ENCODE results near the gene TTLL12. TPM values are rescaled to one million over a fixed set of nuclear protein-coding genes. Genes with fewer than 3 reads are reported as not detected.

The TTLL12 gene
- total and polyA plus RNA-seq, 2 donors from 2014 or later, result 11.5 to 26.3 TPM

DNA sequence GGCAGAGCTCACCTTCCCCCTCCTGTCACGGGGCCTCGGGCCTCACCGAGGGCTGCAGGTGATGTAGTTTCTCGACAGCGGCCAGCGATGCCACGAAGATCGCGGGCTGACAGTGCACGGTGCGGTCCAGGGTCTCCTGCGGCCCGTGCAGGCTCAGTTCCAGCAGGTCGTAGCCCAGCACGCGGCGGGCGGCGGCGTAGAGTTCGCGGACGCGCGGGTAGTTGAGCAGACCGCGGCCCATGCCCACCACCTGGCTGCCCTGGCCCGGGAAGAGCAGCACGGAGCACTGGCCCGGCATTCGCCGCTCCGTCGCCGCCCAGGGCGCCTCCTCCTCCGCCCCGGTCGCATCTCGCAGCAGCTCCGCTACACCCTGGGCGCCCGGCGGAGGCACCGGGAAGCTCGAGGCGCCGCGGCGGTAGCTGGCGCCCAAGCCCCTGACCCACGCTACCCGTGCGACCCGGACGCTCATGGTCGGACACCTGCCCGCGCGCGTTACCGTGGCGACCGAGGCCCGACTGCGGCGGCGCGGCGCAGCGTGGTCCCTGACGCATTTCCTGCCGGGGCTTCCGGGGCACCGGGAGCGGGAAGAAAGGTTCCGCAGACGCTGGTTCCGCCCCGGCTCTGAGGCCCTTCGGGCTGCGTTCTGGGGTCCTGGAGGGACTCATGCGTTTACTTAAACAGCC, 43.9 kb downstream of the TTLL12 start, which contains the start of gene MCAT:
Gene MCAT, minus strand, starts transcription at position 519 of the 683 bp plus-strand sequence. Its CDS starts 50 bp downstream, at position 469.
- TF ChIP-seq, protein P1, sequence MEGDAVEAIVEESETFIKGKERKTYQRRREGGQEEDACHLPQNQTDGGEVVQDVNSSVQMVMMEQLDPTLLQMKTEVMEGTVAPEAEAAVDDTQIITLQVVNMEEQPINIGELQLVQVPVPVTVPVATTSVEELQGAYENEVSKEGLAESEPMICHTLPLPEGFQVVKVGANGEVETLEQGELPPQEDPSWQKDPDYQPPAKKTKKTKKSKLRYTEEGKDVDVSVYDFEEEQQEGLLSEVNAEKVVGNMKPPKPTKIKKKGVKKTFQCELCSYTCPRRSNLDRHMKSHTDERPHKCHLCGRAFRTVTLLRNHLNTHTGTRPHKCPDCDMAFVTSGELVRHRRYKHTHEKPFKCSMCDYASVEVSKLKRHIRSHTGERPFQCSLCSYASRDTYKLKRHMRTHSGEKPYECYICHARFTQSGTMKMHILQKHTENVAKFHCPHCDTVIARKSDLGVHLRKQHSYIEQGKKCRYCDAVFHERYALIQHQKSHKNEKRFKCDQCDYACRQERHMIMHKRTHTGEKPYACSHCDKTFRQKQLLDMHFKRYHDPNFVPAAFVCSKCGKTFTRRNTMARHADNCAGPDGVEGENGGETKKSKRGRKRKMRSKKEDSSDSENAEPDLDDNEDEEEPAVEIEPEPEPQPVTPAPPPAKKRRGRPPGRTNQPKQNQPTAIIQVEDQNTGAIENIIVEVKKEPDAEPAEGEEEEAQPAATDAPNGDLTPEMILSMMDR (IDR thresholded peaks at IDR 0.05; ENCODE audit: borderline replicate concordance, extremely low read depth, insufficient read depth), result no peak
- Histone ChIP-seq H3K36me3 (ENCODE audit: control insufficient read depth in 2 of 3, insufficient read depth in 3 of 3, low read length in 3 of 3) (peaks cover 6 to 12% (median 8%) of the 10 kb centered on the region in 3 donors), H3K27ac (ENCODE audit: low read depth in 2 of 2, low read length in 2 of 2) (peak within 1 kb of the TSS; percentile 43 to 78), H3K4me3 (ENCODE audit: low read length in 3 of 3) (peak within 1 kb of the TSS; percentile 67 to 90 (median 86)), H3K9me3 (ENCODE audit: control insufficient read depth in 2 of 3, insufficient read depth in 1 of 3, low read length in 3 of 3) (no peaks in the 10 kb centered on the region), H3K4me1 (ENCODE audit: control insufficient read depth in 2 of 3, insufficient read depth in 2 of 3, low read depth in 1 of 3, low read length in 3 of 3) (peaks cover 0 to 9% (median 8%) of the 10 kb centered on the region in 3 donors), H3K27me3 (ENCODE audit: control insufficient read depth, insufficient read depth, low read length) (no peaks in the 10 kb centered on the region), H3K9ac (ENCODE audit: low read length in 3 of 3) (peak within 1 kb of the TSS; percentile 26 to 80 (median 49))
- FAIRE-seq (no peak), DNase-seq (peak; percentile 84 to 95 (median 88))
- intact Hi-C loops (cut with DNase I), result no loop called here

- peak overlapping the region in 1 of 2 donors; percentile 34 for H3K27ac ChIP-seq (ENCODE audit: low read depth in 2 of 2, low read length in 2 of 2)
- H3K36me3 ChIP-seq (ENCODE audit: control insufficient read depth in 2 of 3, insufficient read depth in 3 of 3, low read length in 3 of 3), result peaks cover 8 to 51% (median 21%) of the 10 kb centered on the region in 3 donors
- no peak for FAIRE-seq
Observed at GRCh38 chr22:43136801-43137200, 50.1 kb downstream of the TTLL12 start.

GRCh38 chr22:43136255-43136654, 50.7 kb downstream of the TTLL12 start:
- TF ChIP-seq, protein P1 (IDR thresholded peaks at IDR 0.05; ENCODE audit: borderline replicate concordance, extremely low read depth, insufficient read depth), result peak; percentile 39
- no peaks in the 10 kb centered on the region for H3K9me3 ChIP-seq (ENCODE audit: control insufficient read depth in 2 of 3, insufficient read depth in 1 of 3, low read length in 3 of 3)
- DNase-seq (peak in 2 of 5 donors; percentile 29 to 46), FAIRE-seq (no peak)
- no peaks in the 10 kb centered on the region for H3K27me3 ChIP-seq (ENCODE audit: control insufficient read depth, insufficient read depth, low read length)
- peaks cover 0 to 7% (median 6%) of the 10 kb centered on the region in 3 donors for H3K4me1 ChIP-seq (ENCODE audit: control insufficient read depth in 2 of 3, insufficient read depth in 2 of 3, low read depth in 1 of 3, low read length in 3 of 3)
- no peak overlapping the region for H3K4me3 ChIP-seq (ENCODE audit: low read length in 3 of 3)
- peaks cover 8 to 51% (median 21%) of the 10 kb centered on the region in 3 donors for H3K36me3 ChIP-seq (ENCODE audit: control insufficient read depth in 2 of 3, insufficient read depth in 3 of 3, low read length in 3 of 3)
- no peak overlapping the region for H3K27ac ChIP-seq (ENCODE audit: low read depth in 2 of 2, low read length in 2 of 2)
- H3K9ac ChIP-seq (ENCODE audit: low read length in 3 of 3), result no peak overlapping the region
- intact Hi-C loops (cut with DNase I), result no loop called here

More at GRCh38 chr22:43136801-43137200, 50.1 kb downstream of the TTLL12 start:
- no peaks in the 10 kb centered on the region for H3K9me3 ChIP-seq (ENCODE audit: control insufficient read depth in 2 of 3, insufficient read depth in 1 of 3, low read length in 3 of 3)
- H3K4me1 ChIP-seq (ENCODE audit: control insufficient read depth in 2 of 3, insufficient read depth in 2 of 3, low read depth in 1 of 3, low read length in 3 of 3), result peaks cover 0 to 9% (median 5%) of the 10 kb centered on the region in 3 donors
- H3K27me3 ChIP-seq (ENCODE audit: control insufficient read depth, insufficient read depth, low read length), result no peaks in the 10 kb centered on the region
- H3K4me3 ChIP-seq (ENCODE audit: low read length in 3 of 3), result no peak overlapping the region
- no peak overlapping the region for H3K9ac ChIP-seq (ENCODE audit: low read length in 3 of 3)
- TF ChIP-seq, protein P1 (IDR thresholded peaks at IDR 0.05; ENCODE audit: borderline replicate concordance, extremely low read depth, insufficient read depth), result no peak
- DNase-seq, result no peak
- intact Hi-C loops (cut with DNase I), result no loop called here
